Neural cell (in vitro differentiated cells): ENCODE data around the gene AMDHD2. TPM values are rescaled to one million over a fixed set of nuclear protein-coding genes. Genes with fewer than 3 reads are reported as not detected.
A peak's percentile ranks its signal among the peaks of the same experiment; 100 is the strongest.

Experiments used
- H2AFZ ChIP-seq: fragments of 200-600, 300-800 bp; sonication (generic), shearing (Covaris generic); 2 replicates; pipeline ENCODE4 v1.6.0; 2014; ENCODE audit warnings: low read depth, mild to moderate bottlenecking, antibody characterized with exemption, low read length, moderate library complexity
- H3F3A ChIP-seq: fragments of 200-600 bp; shearing (Covaris generic); 2 replicates; pipeline ENCODE4 v1.6.1; 2016; ENCODE audit warnings: mild to moderate bottlenecking, moderate library complexity, mixed read lengths, antibody characterized with exemption, low read length; ENCODE audit not compliant: insufficient read depth, poor library complexity, severe bottlenecking
- H3K27ac ChIP-seq: fragments of 200-600, 300-800 bp; sonication (generic), shearing (Covaris generic); 2 replicates; pipeline ENCODE4 v1.5.1; 2014; ENCODE audit warnings: mild to moderate bottlenecking, low read length, moderate library complexity
- H3K27me3 ChIP-seq: fragments of 300-800, 200-600 bp; sonication (generic), shearing (Covaris generic); 2 replicates; pipeline ENCODE4 v1.6.0; 2014; ENCODE audit warnings: mild to moderate bottlenecking, low read depth, low read length, moderate library complexity; ENCODE audit not compliant: insufficient read depth
- H3K36me3 ChIP-seq: fragments of 300-800, 200-600 bp; sonication (generic), shearing (Covaris generic); 2 replicates; pipeline ENCODE4 v1.5.1; 2014; ENCODE audit warnings: mild to moderate bottlenecking, antibody characterized with exemption, low read length, moderate library complexity; ENCODE audit not compliant: insufficient read depth
- H3K4me2 ChIP-seq: fragments of 300-800, 200-600 bp; sonication (generic), shearing (Covaris generic); 2 replicates; pipeline ENCODE4 v1.6.0; 2014; ENCODE audit warnings: mild to moderate bottlenecking, low read length
- H3K4me3 ChIP-seq: fragments of 300-800, 200-600 bp; sonication (generic), shearing (Covaris generic); 2 replicates; pipeline ENCODE4 v1.5.1; 2014; ENCODE audit warnings: mild to moderate bottlenecking, low read length, moderate library complexity
- H3K79me2 ChIP-seq: fragments of 200-600 bp; shearing (Covaris generic); replicated peaks from 2 replicates; pipeline ENCODE4 v1.6.0; 2014; ENCODE audit warnings: mild to moderate bottlenecking, low read length, moderate library complexity; ENCODE audit not compliant: insufficient read depth
- H3K9ac ChIP-seq: fragments of 300-800, 200-600 bp; sonication (generic), shearing (Covaris generic); 2 replicates; pipeline ENCODE4 v1.6.1; 2016; ENCODE audit warnings: mild to moderate bottlenecking, low read length, mixed read lengths
- H3K9me2 ChIP-seq: fragments of 200-600 bp; shearing (Covaris generic); 2 replicates; pipeline ENCODE4 v1.6.1; 2016; ENCODE audit warnings: mild to moderate bottlenecking, low read length, mixed read lengths; ENCODE audit not compliant: insufficient read depth
- H3K9me3 ChIP-seq: fragments of 200-600, 300-800 bp; sonication (generic), shearing (Covaris generic); 2 replicates; pipeline ENCODE4 v1.6.1; 2016; ENCODE audit warnings: mild to moderate bottlenecking, mixed run types, low read length, moderate library complexity, mixed read lengths
- H4K20me1 ChIP-seq: fragments of 200-600 bp; shearing (Covaris generic); 2 replicates; pipeline ENCODE4 v1.6.1; 2016; ENCODE audit warnings: mild to moderate bottlenecking, mixed run types; ENCODE audit not compliant: insufficient read depth
- EP300 ChIP-seq: fragments of 450-650 bp; conservative IDR thresholded peaks from 2 replicates; pipeline ENCODE4 v1.6.1; 2014; ENCODE audit warnings: antibody characterized with exemption, mild to moderate bottlenecking, moderate library complexity; ENCODE audit not compliant: poor library complexity, severe bottlenecking
- EZH2 ChIP-seq: fragments of 200-600, 300-800 bp; shearing (Covaris generic), sonication (generic); IDR thresholded peaks from 2 replicates; pipeline ENCODE4 v1.6.1; 2014; ENCODE audit warnings: antibody characterized with exemption, low read length, borderline replicate concordance, mild to moderate bottlenecking; ENCODE audit not compliant: insufficient read depth, poor library complexity, severe bottlenecking
- MXI1 ChIP-seq: fragments of 450-650 bp; conservative IDR thresholded peaks from 2 replicates; pipeline ENCODE4 v1.6.1; 2014; ENCODE audit warnings: antibody characterized with exemption, mild to moderate bottlenecking; ENCODE audit not compliant: poor library complexity, severe bottlenecking
- POLR2AphosphoS5 ChIP-seq: IDR thresholded peaks from 2 replicates; pipeline ENCODE4 v1.6.1; 2012
- RAD21 ChIP-seq: fragments of 450-650 bp; conservative IDR thresholded peaks from 2 replicates; pipeline ENCODE4 v1.6.1; 2014; ENCODE audit warnings: antibody characterized with exemption, mild to moderate bottlenecking, moderate library complexity
- SMC3 ChIP-seq: fragments of 450-650 bp; conservative IDR thresholded peaks from 2 replicates; pipeline ENCODE4 v1.6.1; 2014; ENCODE audit warnings: antibody characterized with exemption, mild to moderate bottlenecking, moderate library complexity; ENCODE audit not compliant: poor library complexity
- TAF1 ChIP-seq: IDR thresholded peaks from 2 replicates; pipeline ENCODE4 v1.6.1; 2012; ENCODE audit warnings: low read depth
- polyA plus RNA-seq: library from polyadenylated mRNA; depleted of rRNA; stranded (reverse); fragments of >200 nt; gene quantifications from 2 replicates; pipeline ENCODE4 v1.2.3, GENCODE V29; 2014
- TF ChIP-seq, protein P1 (sequence below): IDR thresholded peaks from 2 replicates; pipeline ENCODE4 v1.6.1; 2012; ENCODE audit warnings: borderline replicate concordance
- TF ChIP-seq, protein P2 (sequence below): fragments of 450-650 bp; IDR thresholded peaks from 2 replicates; pipeline ENCODE4 v1.5.1; 2014; ENCODE audit warnings: antibody characterized with exemption, mild to moderate bottlenecking, moderate library complexity; ENCODE audit not compliant: poor library complexity, severe bottlenecking

Gene AMDHD2
- polyA plus RNA-seq, 1 donor from 2014 or later: 50.0 TPM

GRCh38 chr16:2472488-2472864, 47.7 kb upstream of the AMDHD2 start:
- H3K79me2 ChIP-seq: peaks cover 8% of the 10 kb centered on the region
- H3K9ac ChIP-seq: no peak overlapping the region
- no peak overlapping the region for H3K4me2 ChIP-seq
- no peaks in the 10 kb centered on the region for H3K36me3 ChIP-seq
- no peak overlapping the region for H2AFZ ChIP-seq
- no peak overlapping the region for H3K27ac ChIP-seq
- H3F3A ChIP-seq: no peaks in the 10 kb centered on the region
- no peaks in the 10 kb centered on the region for H4K20me1 ChIP-seq
- H3K9me2 ChIP-seq: no peaks in the 10 kb centered on the region
- no peak for TF ChIP-seq TAF1
- no peak for TF ChIP-seq RAD21
- no peak for TF ChIP-seq MXI1
- no peak for TF ChIP-seq EZH2
- no peak for TF ChIP-seq EP300
- TF ChIP-seq, protein P1, sequence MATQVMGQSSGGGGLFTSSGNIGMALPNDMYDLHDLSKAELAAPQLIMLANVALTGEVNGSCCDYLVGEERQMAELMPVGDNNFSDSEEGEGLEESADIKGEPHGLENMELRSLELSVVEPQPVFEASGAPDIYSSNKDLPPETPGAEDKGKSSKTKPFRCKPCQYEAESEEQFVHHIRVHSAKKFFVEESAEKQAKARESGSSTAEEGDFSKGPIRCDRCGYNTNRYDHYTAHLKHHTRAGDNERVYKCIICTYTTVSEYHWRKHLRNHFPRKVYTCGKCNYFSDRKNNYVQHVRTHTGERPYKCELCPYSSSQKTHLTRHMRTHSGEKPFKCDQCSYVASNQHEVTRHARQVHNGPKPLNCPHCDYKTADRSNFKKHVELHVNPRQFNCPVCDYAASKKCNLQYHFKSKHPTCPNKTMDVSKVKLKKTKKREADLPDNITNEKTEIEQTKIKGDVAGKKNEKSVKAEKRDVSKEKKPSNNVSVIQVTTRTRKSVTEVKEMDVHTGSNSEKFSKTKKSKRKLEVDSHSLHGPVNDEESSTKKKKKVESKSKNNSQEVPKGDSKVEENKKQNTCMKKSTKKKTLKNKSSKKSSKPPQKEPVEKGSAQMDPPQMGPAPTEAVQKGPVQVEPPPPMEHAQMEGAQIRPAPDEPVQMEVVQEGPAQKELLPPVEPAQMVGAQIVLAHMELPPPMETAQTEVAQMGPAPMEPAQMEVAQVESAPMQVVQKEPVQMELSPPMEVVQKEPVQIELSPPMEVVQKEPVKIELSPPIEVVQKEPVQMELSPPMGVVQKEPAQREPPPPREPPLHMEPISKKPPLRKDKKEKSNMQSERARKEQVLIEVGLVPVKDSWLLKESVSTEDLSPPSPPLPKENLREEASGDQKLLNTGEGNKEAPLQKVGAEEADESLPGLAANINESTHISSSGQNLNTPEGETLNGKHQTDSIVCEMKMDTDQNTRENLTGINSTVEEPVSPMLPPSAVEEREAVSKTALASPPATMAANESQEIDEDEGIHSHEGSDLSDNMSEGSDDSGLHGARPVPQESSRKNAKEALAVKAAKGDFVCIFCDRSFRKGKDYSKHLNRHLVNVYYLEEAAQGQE: no peak
- no peak for TF ChIP-seq SMC3
- no peaks in the 10 kb centered on the region for H3K9me3 ChIP-seq
- peaks cover 6% of the 10 kb centered on the region for H3K27me3 ChIP-seq
- H3K4me3 ChIP-seq: no peak overlapping the region

DNA sequence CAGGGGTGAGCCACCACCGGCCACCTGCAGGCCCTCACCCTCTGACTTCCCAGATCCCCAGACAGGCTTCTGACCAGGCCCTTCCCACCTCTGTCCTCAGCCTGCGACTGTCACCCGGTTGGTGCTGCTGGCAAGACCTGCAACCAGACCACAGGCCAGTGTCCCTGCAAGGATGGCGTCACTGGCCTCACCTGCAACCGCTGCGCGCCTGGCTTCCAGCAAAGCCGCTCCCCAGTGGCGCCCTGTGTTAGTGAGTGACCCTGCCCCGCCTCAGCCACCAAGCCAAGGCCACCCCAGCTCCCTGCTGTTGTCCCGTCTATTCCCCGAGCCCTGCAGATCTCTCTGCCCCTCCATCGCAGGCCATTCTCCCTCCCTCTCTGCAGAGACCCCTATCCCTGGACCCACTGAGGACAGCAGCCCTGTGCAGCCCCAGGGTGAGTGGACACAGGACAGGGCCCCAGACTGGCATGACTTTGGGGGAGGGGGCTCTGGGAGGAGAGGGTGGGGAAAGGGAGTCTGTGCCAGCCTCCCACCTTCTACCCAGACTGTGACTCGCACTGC, 47.2 kb upstream of the AMDHD2 start:
- no peaks in the 10 kb centered on the region for H4K20me1 ChIP-seq
- H3K9me3 ChIP-seq: no peaks in the 10 kb centered on the region
- H2AFZ ChIP-seq: no peak overlapping the region
- no peaks in the 10 kb centered on the region for H3K36me3 ChIP-seq
- no peak overlapping the region for H3K27ac ChIP-seq
- TF ChIP-seq RAD21 (no peak), POLR2AphosphoS5 (no peak), EP300 (no peak), MXI1 (no peak)
- TF ChIP-seq, protein P2, sequence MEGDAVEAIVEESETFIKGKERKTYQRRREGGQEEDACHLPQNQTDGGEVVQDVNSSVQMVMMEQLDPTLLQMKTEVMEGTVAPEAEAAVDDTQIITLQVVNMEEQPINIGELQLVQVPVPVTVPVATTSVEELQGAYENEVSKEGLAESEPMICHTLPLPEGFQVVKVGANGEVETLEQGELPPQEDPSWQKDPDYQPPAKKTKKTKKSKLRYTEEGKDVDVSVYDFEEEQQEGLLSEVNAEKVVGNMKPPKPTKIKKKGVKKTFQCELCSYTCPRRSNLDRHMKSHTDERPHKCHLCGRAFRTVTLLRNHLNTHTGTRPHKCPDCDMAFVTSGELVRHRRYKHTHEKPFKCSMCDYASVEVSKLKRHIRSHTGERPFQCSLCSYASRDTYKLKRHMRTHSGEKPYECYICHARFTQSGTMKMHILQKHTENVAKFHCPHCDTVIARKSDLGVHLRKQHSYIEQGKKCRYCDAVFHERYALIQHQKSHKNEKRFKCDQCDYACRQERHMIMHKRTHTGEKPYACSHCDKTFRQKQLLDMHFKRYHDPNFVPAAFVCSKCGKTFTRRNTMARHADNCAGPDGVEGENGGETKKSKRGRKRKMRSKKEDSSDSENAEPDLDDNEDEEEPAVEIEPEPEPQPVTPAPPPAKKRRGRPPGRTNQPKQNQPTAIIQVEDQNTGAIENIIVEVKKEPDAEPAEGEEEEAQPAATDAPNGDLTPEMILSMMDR: no peak
- H3K27me3 ChIP-seq: peaks cover 6% of the 10 kb centered on the region
- H3K9ac ChIP-seq: no peak overlapping the region
- H3K79me2 ChIP-seq: peaks cover 8% of the 10 kb centered on the region
- no peaks in the 10 kb centered on the region for H3K9me2 ChIP-seq
- H3F3A ChIP-seq: no peaks in the 10 kb centered on the region
- H3K4me2 ChIP-seq: no peak overlapping the region
- peak overlapping the region; percentile 53 for H3K4me3 ChIP-seq
